Chondrocyte (in vitro differentiated cells): Measurements from ENCODE around the gene AKT3. TPM values are rescaled to one million over a fixed set of nuclear protein-coding genes. Genes with fewer than 3 reads are reported as not detected.

Source experiments
- DNase-seq: peaks from one replicate; pipeline ENCODE4 v3.0.0; 2021; ENCODE audit warnings: mixed read lengths, low spot score
- H3K27ac Mint-ChIP-seq: one replicate; pipeline ENCODE4 v1.8.0; 2021; ENCODE audit warnings: mild to moderate bottlenecking, moderate library complexity, mixed read lengths; ENCODE audit not compliant: unreplicated experiment
- H3K27me3 Mint-ChIP-seq: 2 replicates; pipeline ENCODE4 v1.8.0; 2021; ENCODE audit warnings: low read depth, mixed read lengths
- H3K36me3 Mint-ChIP-seq: 2 replicates; pipeline ENCODE4 v1.8.0; 2021; ENCODE audit warnings: low read depth, mixed read lengths
- H3K4me1 Mint-ChIP-seq: 2 replicates; pipeline ENCODE4 v1.8.0; 2021; ENCODE audit warnings: low read depth, mild to moderate bottlenecking, mixed read lengths
- H3K4me3 Mint-ChIP-seq: one replicate; pipeline ENCODE4 v1.8.0; 2021; ENCODE audit warnings: mild to moderate bottlenecking, moderate library complexity, mixed read lengths; ENCODE audit not compliant: unreplicated experiment
- H3K9me3 Mint-ChIP-seq: 2 replicates; pipeline ENCODE4 v1.8.0; 2021; ENCODE audit warnings: low read depth, mixed read lengths
- CTCF ChIP-seq: fragments of 200-600 bp; sonication (generic); IDR thresholded peaks from 2 replicates; pipeline ENCODE4 v1.5.0; 2021; ENCODE audit warnings: antibody characterized with exemption, mild to moderate bottlenecking, moderate library complexity
- total RNA-seq: library from RNA; stranded (reverse); gene quantifications from 3 replicates; pipeline ENCODE4 v1.2.1, GENCODE V29; 2021

Gene AKT3
- total RNA-seq, 1 donor from 2014 or later, result 111 TPM

- Mint-ChIP-seq H3K27me3 (no peaks in the 10 kb centered on the region), H3K4me1 (peaks cover 51% of the 10 kb centered on the region), H3K27ac (peak overlapping the region; percentile 81), H3K4me3 (no peak overlapping the region), H3K36me3 (peaks cover 4% of the 10 kb centered on the region), H3K9me3 (peaks cover 6% of the 10 kb centered on the region)
- TF ChIP-seq CTCF, result no peak
- DNase-seq, result no peak
Measured at GRCh38 chr1:243842161-243842560, 7.9 kb downstream of the AKT3 start.

GRCh38 chr1:243841507-243841906, 8.5 kb downstream of the AKT3 start:
- no peak for TF ChIP-seq CTCF
- Mint-ChIP-seq H3K4me1 (peaks cover 51% of the 10 kb centered on the region), H3K27ac (peak overlapping the region; percentile 81), H3K9me3 (peaks cover 7% of the 10 kb centered on the region), H3K4me3 (no peak overlapping the region), H3K27me3 (no peaks in the 10 kb centered on the region), H3K36me3 (peaks cover 6% of the 10 kb centered on the region)
- DNase-seq, result no peak

- no peak for DNase-seq
- no peaks in the 10 kb centered on the region for H3K27me3 Mint-ChIP-seq
- H3K4me1 Mint-ChIP-seq, result peaks cover 46% of the 10 kb centered on the region
- peaks cover 25% of the 10 kb centered on the region for H3K9me3 Mint-ChIP-seq
- H3K36me3 Mint-ChIP-seq, result peaks cover 16% of the 10 kb centered on the region
- H3K4me3 Mint-ChIP-seq, result no peak overlapping the region
- H3K27ac Mint-ChIP-seq, result no peak overlapping the region
- TF ChIP-seq CTCF, result no peak
Measured at GRCh38 chr1:243837907-243838535, 12.0 kb downstream of the AKT3 start.

GRCh38 chr1:243834130-243834529, 15.9 kb downstream of the AKT3 start:
- no peak for TF ChIP-seq CTCF
- DNase-seq, result no peak
- peaks cover 25% of the 10 kb centered on the region for H3K9me3 Mint-ChIP-seq
- H3K27me3 Mint-ChIP-seq, result no peaks in the 10 kb centered on the region
- H3K4me1 Mint-ChIP-seq, result peaks cover 31% of the 10 kb centered on the region
- H3K4me3 Mint-ChIP-seq, result no peak overlapping the region
- peaks cover 16% of the 10 kb centered on the region for H3K36me3 Mint-ChIP-seq
- H3K27ac Mint-ChIP-seq, result no peak overlapping the region

- Mint-ChIP-seq H3K27me3 (no peaks in the 10 kb centered on the region), H3K4me1 (peaks cover 30% of the 10 kb centered on the region), H3K4me3 (no peak overlapping the region), H3K27ac (peak overlapping the region; percentile 4), H3K36me3 (peaks cover 9% of the 10 kb centered on the region), H3K9me3 (peaks cover 18% of the 10 kb centered on the region)
- no peak for TF ChIP-seq CTCF
- no peak for DNase-seq
Measured at GRCh38 chr1:243831463-243831862, 18.6 kb downstream of the AKT3 start.
